HG03432 (cell line): ENCODE data around the gene PRR23C.

ENCODE experiments used
- ATAC-seq: cut with Tn5 transposase; IDR thresholded peaks from one replicate; pipeline ENCODE4 v1.9.1; 2021; ENCODE audit warnings: mild to moderate bottlenecking, moderate library complexity; ENCODE audit not compliant: unreplicated experiment

PRR23C gene

GRCh38 chr3:139005356-139005993 is 39.2 kb downstream of the PRR23C start:
- no peak for ATAC-seq

- ATAC-seq = no peak
These were observed 49.0 kb downstream of the PRR23C start for GRCh38 chr3:138995706-138996105.
